B cell (primary cell): ENCODE data around the gene FKBP10. TPM values are rescaled to one million over a fixed set of nuclear protein-coding genes. Genes with fewer than 3 reads are reported as not detected.

Source experiments
- ATAC-seq: fragments of 200-7000 bp; cut with Tn5 transposase; one replicate; pipeline ENCODE4 v1.10.0; 2021; ENCODE audit warnings: low read depth, mild to moderate bottlenecking, moderate number of reproducible peaks, moderate library complexity
- CTCF ChIA-PET: fragments of 350-600 bp; sonication (Branson Sonifier 250); formaldehyde crosslinking; loops from one replicate; lab custom pipeline; 2021; ENCODE audit warnings: antibody characterized with exemption, inconsistent platforms; lab: Charles Lee
- POLR2A ChIA-PET: fragments of 350-600 bp; sonication (Branson Sonifier 250); formaldehyde crosslinking; loops from one replicate; lab custom pipeline; 2021; ENCODE audit warnings: antibody characterized with exemption; lab: Charles Lee
- DNase-seq: peaks from one replicate; pipeline ENCODE4 v3.0.0; 2013
- H2AFZ ChIP-seq: 2 replicates; pipeline ENCODE4 v1.6.1; 2012; ENCODE audit warnings: mild to moderate bottlenecking, low read depth, low read length; ENCODE audit not compliant: insufficient read depth, poor library complexity, severe bottlenecking
- H3K27ac ChIP-seq, 2 donors: 1 replicate in 1 of 2; 2 replicates in 1 of 2; pipeline ENCODE4 v1.5.1; 2012 to 2013; ENCODE audit warnings: low read length in 2 of 2, mild to moderate bottlenecking in 2 of 2, moderate library complexity in 1 of 2
- H3K27me3 ChIP-seq, 4 experiments: fragments of 200-600 bp in 1 of 4; sonication (generic) in 1 of 4; replicated peaks in 1 of 4; 1 replicate in 2 of 4; 2 replicates in 2 of 4; pipeline versions ENCODE4 v1.6.1 to v1.7.0; 2013 to 2016; ENCODE audit warnings: low read length in 3 of 4, mild to moderate bottlenecking in 2 of 4, mixed read lengths in 1 of 4, moderate library complexity in 1 of 4; ENCODE audit not compliant: insufficient read depth in 4 of 4, control insufficient read depth in 3 of 4; ENCODE audit errors: control extremely low read depth in 1 of 4
- H3K36me3 ChIP-seq, 2 experiments: replicated peaks in 1 of 2; 1 replicate in 1 of 2; 2 replicates in 1 of 2; pipeline versions ENCODE4 v1.6.1 to v1.7.1; 2013; ENCODE audit warnings: low read length in 1 of 2; ENCODE audit not compliant: insufficient read depth in 2 of 2, control insufficient read depth in 1 of 2; ENCODE audit errors: control extremely low read depth in 1 of 2, extremely low read depth in 1 of 2
- H3K4me1 ChIP-seq, 2 donors: fragments of 200-600 bp in 1 of 2; sonication (generic) in 1 of 2; 1 replicate in 1 of 2; 2 replicates in 1 of 2; pipeline versions ENCODE4 v1.5.1 to v1.6.1; 2013 to 2017; ENCODE audit warnings: low read length in 2 of 2; ENCODE audit not compliant: control insufficient read depth in 2 of 2, insufficient read depth in 2 of 2
- H3K4me2 ChIP-seq: replicated peaks from 2 replicates; pipeline ENCODE3; 2012; ENCODE audit warnings: mild to moderate bottlenecking, low read depth, low read length; ENCODE audit not compliant: poor library complexity, severe bottlenecking
- H3K4me3 ChIP-seq, 5 experiments: fragments of 200-600 bp in 1 of 5; sonication (generic) in 1 of 5; 1 replicate in 3 of 5; 2 replicates in 2 of 5; pipeline versions ENCODE4 v1.5.1 to v1.7.0; 2011 to 2016; ENCODE audit warnings: low read length in 4 of 5, mild to moderate bottlenecking in 4 of 5, low read depth in 2 of 5, control low read depth in 1 of 5, moderate library complexity in 1 of 5; ENCODE audit not compliant: insufficient read depth in 1 of 5; ENCODE audit errors: control extremely low read depth in 1 of 5, extremely low read depth in 1 of 5
- H3K79me2 ChIP-seq: fragments of 200-600 bp; sonication (generic); one replicate; pipeline ENCODE4 v1.6.0; 2016; ENCODE audit warnings: low read length; ENCODE audit not compliant: control insufficient read depth, insufficient read depth
- H3K9ac ChIP-seq: fragments of 200-600 bp; sonication (generic); 2 replicates; pipeline ENCODE4 v1.6.1; 2017; ENCODE audit warnings: mild to moderate bottlenecking, low read length, moderate library complexity
- H3K9me3 ChIP-seq, 3 donors: one replicate each; pipeline versions ENCODE4 v1.6.1 to v1.7.1; 2013; ENCODE audit warnings: low read length in 2 of 3; ENCODE audit not compliant: control insufficient read depth in 2 of 3, insufficient read depth in 1 of 3; ENCODE audit errors: control extremely low read depth in 1 of 3
- H4K20me1 ChIP-seq: 2 replicates; pipeline ENCODE4 v1.6.0; 2012; ENCODE audit warnings: mild to moderate bottlenecking, low read length; ENCODE audit not compliant: insufficient read depth, control insufficient read depth, poor library complexity, severe bottlenecking
- H3K27ac Mint-ChIP-seq: one replicate; pipeline ENCODE4 v1.8.0; 2021; ENCODE audit warnings: mixed read lengths
- H3K27me3 Mint-ChIP-seq: one replicate; pipeline ENCODE4 v1.8.0; 2021; ENCODE audit warnings: mixed read lengths
- H3K4me1 Mint-ChIP-seq: one replicate; pipeline ENCODE4 v1.8.0; 2021; ENCODE audit warnings: mixed read lengths
- H3K4me3 Mint-ChIP-seq: one replicate; pipeline ENCODE4 v1.8.0; 2021; ENCODE audit warnings: mixed read lengths
- H3K9me3 Mint-ChIP-seq: one replicate; pipeline ENCODE4 v1.8.0; 2022; ENCODE audit warnings: mixed read lengths; ENCODE audit not compliant: insufficient read depth
- CTCF ChIP-seq: fragments of 200-600 bp; IDR thresholded peaks from one replicate; pipeline ENCODE4 v1.8.0; 2022; ENCODE audit warnings: antibody characterized with exemption, mild to moderate bottlenecking
- EZH2 ChIP-seq: IDR thresholded peaks from 2 replicates; pipeline ENCODE4 v1.6.1; 2012; ENCODE audit warnings: borderline replicate concordance, low read depth, mild to moderate bottlenecking, moderate library complexity, low read length; ENCODE audit not compliant: insufficient read depth, poor library complexity, severe bottlenecking
- WGBS: methylation state at CpG from one replicate; pipeline ENCODE4 v1.1.5; 2013; ENCODE audit warnings: missing lambda C conversion rate; ENCODE audit not compliant: insufficient coverage; 5-methylcytosine and 5-hydroxymethylcytosine counted together
- intact Hi-C: fragments of 100-400 bp; cut with micrococcal nuclease; formaldehyde crosslinking; loops from one replicate; pipeline ENCODE4 v1.10.0; 2022
- polyA plus RNA-seq: library from polyadenylated mRNA; depleted of rRNA; stranded (reverse); fragments of >200 nt; gene quantifications from 2 replicates; pipeline ENCODE4 v1.2.3, GENCODE V29; 2012
- total RNA-seq, 2 donors: library from RNA; stranded (reverse); fragments of 120-200 nt in 1 of 2; gene quantifications; 1 replicate in 1 of 2; 2 replicates in 1 of 2; pipeline versions ENCODE4 v1.2.3 to v1.2.4, GENCODE V29; 2013 to 2022

Gene FKBP10
- total and polyA plus RNA-seq, 2 donors (not counting 1 experiment from before 2014, with no cell fraction given) = 0.21 to 0.34 TPM

- H3K27ac Mint-ChIP-seq = peak within 1 kb of the TSS; percentile 86
- ChIA-PET CTCF (interaction anchor here (0.9 to 4.8 kb wide), 15 partner anchors 8 to 231 kb away, joined by 3 to 63 read pairs (median 6); partner anchors contain the start of genes DNAJC7, EIF1, FKBP10 and P3H4), POLR2A (interaction anchor here (1.0 to 2.1 kb wide), 7 partner anchors 11 to 602 kb away, joined by 3 to 14 read pairs (median 3); partner anchors contain the start of genes EIF1 and STAT3)
- intact Hi-C loops = loop anchor here (1.0 to 5.0 kb wide), 5 partner anchors 15 to 131 kb away; partner anchors contain the start of genes ACLY, EIF1 and P3H4
- WGBS = under 1% methylated on average over 77 of the region's 79 CpGs
- DNase-seq (peak; percentile 97), ATAC-seq (peak; percentile 90)
- peaks cover 45% of the 10 kb centered on the region for H3K4me1 Mint-ChIP-seq
- no peaks in the 10 kb centered on the region for H3K9me3 Mint-ChIP-seq
- Histone ChIP-seq H4K20me1 (peaks cover 22% of the 10 kb centered on the region), H3K4me2 (peak within 1 kb of the TSS; percentile 83), H3K4me3 (peak within 1 kb of the TSS; percentile 53 to 76 (median 68)), H2AFZ (peak within 1 kb of the TSS; percentile 85), H3K36me3 (no peaks in the 10 kb centered on the region), H3K27ac (peak within 1 kb of the TSS; percentile 64 to 72), H3K9ac (peak within 1 kb of the TSS; percentile 73), H3K27me3 (no peaks in the 10 kb centered on the region), H3K79me2 (peaks cover 31% of the 10 kb centered on the region), H3K9me3 (peaks cover 0 to 4% (median 0%) of the 10 kb centered on the region in 3 donors), H3K4me1 (peaks cover 33 to 52% of the 10 kb centered on the region in 2 donors)
- H3K27me3 Mint-ChIP-seq = no peaks in the 10 kb centered on the region
- peak within 1 kb of the TSS; percentile 88 for H3K4me3 Mint-ChIP-seq
- TF ChIP-seq EZH2 (no peak), CTCF (peak; percentile 78)
These were observed 26.4 kb upstream of the FKBP10 start, which contains the start of gene JUP for GRCh38 chr17:41786227-41787020. Gene JUP, minus strand, starts transcription at chr17:41786711. Its CDS starts 14,857 bp downstream, at chr17:41771854.
